GM21360 (cell line): Measurements from ENCODE around the gene PLXNA4.

Source experiments
- ATAC-seq: cut with Tn5 transposase; IDR thresholded peaks from one replicate; pipeline ENCODE4 v1.9.1; 2021; ENCODE audit warnings: mild to moderate bottlenecking, moderate library complexity; ENCODE audit not compliant: unreplicated experiment

Gene PLXNA4

DNA sequence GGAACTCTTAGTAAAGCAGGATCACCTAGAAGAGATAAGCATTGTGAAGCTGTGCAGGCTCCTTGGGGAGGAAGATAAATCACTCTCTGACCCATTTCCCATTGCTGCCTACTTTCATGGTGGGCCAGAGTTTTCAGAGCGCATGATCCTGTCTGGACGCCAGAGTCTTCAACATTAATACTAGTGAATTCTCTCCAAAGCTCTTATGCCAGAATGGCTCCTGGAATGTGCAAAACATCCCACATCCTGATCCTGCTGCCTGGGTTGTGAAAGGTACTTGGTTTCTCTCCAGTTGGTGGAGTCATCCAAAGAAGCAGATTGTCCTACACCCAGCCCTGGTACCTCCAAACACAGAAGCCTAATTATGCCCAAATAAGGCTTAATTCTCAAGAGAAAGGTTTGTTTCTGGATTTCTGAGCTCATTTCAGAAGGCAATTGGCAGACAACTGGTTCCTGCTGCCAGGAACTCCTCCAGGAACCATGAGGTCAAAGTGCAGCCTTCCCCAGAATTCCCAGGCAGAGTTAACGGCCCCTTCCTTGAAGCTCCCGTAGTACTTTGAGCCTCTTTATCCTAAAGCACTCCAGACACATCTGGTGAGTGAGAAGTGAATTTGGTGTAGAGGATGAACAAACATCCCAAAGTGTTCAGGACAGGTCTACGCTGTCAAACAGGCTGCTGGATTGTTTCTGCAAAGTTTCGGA lies 495.2 kb downstream of the PLXNA4 start:
- ATAC-seq, result no peak

DNA sequence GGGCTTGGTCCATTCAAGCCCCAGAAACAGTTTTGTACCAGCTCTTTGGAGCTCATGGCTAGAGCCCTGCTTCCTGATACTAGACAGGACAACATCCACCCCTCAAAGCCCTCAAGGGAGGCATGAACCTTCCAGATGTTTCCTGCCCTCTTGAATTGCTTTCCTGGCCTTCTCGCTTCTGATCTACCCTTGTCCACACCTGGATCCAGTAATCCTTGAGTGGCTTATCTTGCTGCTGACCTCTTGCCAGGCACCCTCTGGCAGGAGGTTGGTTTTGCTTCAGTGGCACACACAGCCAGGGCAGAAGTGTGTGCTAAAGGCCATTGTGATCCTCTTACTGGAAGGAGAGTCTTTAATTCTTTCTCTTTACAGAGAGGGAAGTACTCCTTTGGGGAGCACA lies 495.8 kb downstream of the PLXNA4 start:
- no peak for ATAC-seq

DNA sequence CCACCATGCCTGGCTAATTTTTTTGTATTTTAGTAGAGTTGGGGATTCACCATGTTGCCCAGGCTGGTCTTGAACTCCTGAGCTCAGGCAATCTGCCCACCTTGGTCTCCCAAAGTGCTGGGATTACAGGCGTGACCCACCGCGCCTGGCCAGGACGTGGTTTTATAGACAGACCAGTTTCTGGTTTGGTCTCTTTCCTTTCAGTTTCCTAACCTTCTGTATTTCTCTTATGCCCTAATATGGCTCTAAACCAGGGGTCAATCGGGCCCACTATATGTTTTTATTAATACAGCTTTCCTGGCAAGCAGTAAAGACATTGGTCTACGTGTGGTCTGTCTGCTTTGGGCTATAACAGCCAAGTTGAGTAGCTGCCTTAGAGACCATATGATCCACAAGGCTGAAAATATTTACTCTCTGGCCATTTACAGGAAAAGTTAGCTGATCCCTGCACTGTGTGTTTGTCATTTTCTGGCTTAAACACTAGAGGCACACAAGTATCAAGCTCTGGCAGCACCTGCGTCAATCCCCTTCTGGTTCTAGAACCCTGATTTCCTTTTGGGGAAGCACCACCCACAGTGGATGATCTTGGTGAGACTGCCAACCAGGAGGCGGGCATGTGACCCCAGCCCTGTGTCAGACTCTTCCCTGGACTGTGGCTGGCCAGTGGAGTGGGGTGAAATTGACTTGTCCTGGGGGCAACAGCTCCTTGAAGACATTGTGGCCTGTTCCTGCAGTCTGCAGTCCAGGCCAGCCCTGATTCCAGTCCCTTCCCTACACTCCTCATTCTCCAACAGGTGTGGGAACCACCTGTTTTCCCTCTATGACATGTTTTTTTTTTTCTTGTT lies 497.2 kb downstream of the PLXNA4 start:
- ATAC-seq, result no peak

DNA sequence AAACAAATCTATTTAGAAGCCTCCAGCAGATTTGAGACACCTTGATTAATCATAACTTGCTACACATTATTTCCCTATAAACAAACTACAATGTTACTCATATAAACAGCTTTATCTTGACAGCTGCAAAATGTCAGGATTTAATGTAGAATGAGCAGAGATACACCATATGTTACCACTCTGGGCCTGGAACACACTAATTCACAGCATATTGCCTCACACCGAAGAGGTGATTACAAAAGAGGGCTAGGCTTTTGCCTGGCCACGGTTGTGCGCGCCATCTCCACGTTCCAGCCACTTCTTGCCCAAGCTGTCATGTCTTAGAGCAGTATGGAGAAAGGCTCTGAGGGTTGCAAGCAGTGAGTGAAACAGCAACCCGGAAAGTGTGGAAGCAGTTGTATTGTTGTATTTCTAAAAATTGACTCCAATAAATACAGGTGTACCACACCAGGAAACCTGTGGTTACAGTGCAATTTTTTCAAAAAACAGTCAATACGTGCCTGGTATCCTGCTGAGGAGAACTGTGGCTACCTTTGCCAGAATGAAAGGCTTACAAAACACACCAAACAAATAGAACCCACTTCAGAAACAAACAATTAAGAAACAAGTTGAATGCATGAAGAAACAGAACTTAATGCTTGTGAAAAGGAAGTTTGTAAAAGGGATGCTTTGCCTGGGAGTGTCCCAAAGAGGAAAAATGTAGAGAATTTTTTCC lies 498.1 kb downstream of the PLXNA4 start:
- no peak for ATAC-seq

DNA sequence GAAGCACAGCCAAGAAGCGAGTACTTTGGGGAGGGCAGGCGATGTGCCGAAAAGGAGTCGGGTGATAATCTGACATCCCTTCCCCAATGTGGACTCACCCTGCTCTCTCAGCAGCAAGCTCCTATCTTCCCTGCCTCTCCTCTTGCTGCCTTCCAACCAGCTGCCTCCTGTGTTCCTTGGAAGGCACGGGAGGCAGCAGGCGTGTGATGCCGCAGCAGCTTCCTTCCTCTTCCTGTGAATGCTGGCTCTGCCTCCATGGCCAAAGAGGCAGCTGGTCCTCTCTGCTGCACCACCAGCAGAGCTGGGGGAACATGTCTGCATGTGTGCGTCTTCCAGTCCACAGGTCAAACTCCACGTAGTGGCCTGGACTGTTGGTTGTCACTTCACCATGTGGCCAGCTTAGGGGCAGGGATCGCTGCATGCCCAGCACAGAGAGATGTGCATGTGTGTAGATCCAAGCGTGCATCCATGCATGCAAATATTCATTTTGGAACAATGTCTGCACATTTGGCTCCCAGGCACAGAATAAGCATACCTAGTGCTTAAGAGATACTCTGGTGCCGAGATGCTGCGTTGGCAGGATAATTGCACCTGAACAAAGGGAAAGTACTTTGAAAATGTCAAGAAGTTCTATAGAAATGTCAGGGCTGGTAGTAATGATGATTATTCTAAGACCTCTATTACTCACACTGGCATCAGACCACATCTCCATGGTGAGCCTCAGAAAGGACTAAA lies 499.8 kb downstream of the PLXNA4 start:
- ATAC-seq, result no peak

DNA sequence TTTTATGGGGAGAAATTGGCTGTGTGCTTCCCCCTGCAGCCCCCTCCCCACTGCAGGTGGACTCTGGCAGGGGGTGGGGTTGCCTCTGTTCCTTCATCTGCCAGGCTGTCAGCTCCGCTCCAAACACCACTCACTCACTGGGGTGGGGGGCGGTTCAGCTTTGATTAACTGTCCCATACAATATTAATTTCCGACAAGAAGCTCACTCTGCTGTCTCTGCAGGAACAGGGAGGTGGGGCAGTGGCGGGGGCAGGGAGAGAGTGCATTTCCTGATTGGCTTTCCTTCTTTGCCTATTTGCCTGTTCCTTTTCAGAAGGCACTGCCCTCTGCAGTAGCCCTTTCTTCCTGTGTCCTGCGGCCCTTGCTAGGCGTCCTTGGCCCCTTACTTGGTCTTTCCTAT lies 500.8 kb downstream of the PLXNA4 start:
- ATAC-seq, result no peak

DNA sequence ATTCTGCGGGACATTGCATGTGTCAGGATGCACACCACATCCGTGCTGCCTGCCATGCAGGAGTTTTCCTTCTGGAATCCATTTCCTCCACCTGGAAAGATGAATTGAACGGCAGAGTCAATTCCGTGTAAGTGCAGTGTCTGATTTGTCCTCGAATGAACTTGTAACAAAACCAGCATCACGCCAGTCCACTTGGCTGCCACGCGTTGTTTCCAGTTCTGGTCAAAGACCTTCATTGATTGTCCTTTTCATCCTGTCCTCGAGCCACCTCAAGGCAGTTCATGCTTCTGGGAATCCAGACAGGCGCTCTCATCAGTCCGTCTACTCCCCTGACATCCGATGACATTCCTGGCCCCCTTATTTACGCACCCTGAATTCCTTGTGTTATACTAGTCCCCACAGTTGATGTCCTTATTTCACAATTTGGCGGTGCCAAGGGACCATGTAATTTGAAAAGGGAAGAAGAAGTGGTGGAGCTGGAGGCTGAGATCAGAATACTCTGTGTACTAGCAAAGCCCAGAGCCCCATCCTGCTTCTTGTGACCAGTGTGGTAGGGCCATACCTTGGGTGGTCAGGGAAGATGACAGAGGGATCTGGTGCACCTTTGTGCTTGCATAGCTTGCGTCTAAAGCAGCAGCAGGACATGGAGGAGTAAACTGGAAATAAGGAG lies 502.2 kb downstream of the PLXNA4 start:
- ATAC-seq, result no peak
